NCI-H146 treated with DMSO at 0.1 percent for 48 hours (cell line): ENCODE results near the gene ACOX3.

Experiments used
- DNase-seq: peaks from one replicate; lab custom pipeline; 2025; ENCODE audit not compliant: unreplicated experiment; lab: John Stamatoyannopoulos, UW

ACOX3 gene

GRCh38 chr4:8468746-8469535 is 28.4 kb upstream of the ACOX3 start:
- peak; percentile 10 for DNase-seq

GRCh38 chr4:8467016-8467415 is 26.5 kb upstream of the ACOX3 start:
- DNase-seq = no peak

GRCh38 chr4:8465615-8466611 is 25.4 kb upstream of the ACOX3 start:
- DNase-seq = no peak

- DNase-seq = no peak
Observed at GRCh38 chr4:8464381-8464780, 23.9 kb upstream of the ACOX3 start.

- DNase-seq = no peak
Observed at GRCh38 chr4:8463811-8464210, 23.3 kb upstream of the ACOX3 start.

GRCh38 chr4:8461616-8462015 is 21.1 kb upstream of the ACOX3 start:
- DNase-seq = no peak

- DNase-seq = no peak
Observed at GRCh38 chr4:8461086-8461485, 20.6 kb upstream of the ACOX3 start.

- DNase-seq = no peak
Observed at GRCh38 chr4:8459867-8460445, 19.4 kb upstream of the ACOX3 start.

GRCh38 chr4:8457646-8458252 is 17.2 kb upstream of the ACOX3 start:
- DNase-seq = no peak

GRCh38 chr4:8453957-8454356 is 13.4 kb upstream of the ACOX3 start:
- no peak for DNase-seq

- DNase-seq = no peak
Observed at GRCh38 chr4:8451440-8452182, 11.1 kb upstream of the ACOX3 start.

GRCh38 chr4:8446122-8446521 is 5.6 kb upstream of the ACOX3 start:
- DNase-seq = no peak

GRCh38 chr4:8443801-8444200 is 3.3 kb upstream of the ACOX3 start:
- no peak for DNase-seq

GRCh38 chr4:8442596-8443358 is 2.3 kb upstream of the ACOX3 start:
- no peak for DNase-seq

- no peak for DNase-seq
Observed at GRCh38 chr4:8441499-8442091, 1.1 kb upstream of the ACOX3 start.

GRCh38 chr4:8439914-8440491 is 520 bp downstream of the ACOX3 start:
- no peak for DNase-seq

GRCh38 chr4:8439168-8439567 is 1.4 kb downstream of the ACOX3 start:
- DNase-seq = no peak

- no peak for DNase-seq
Observed at GRCh38 chr4:8438743-8439142, 1.8 kb downstream of the ACOX3 start.

- no peak for DNase-seq
Observed at GRCh38 chr4:8437281-8437680, 3.2 kb downstream of the ACOX3 start.
